ENCODE data around the gene DUSP14.

DNA sequence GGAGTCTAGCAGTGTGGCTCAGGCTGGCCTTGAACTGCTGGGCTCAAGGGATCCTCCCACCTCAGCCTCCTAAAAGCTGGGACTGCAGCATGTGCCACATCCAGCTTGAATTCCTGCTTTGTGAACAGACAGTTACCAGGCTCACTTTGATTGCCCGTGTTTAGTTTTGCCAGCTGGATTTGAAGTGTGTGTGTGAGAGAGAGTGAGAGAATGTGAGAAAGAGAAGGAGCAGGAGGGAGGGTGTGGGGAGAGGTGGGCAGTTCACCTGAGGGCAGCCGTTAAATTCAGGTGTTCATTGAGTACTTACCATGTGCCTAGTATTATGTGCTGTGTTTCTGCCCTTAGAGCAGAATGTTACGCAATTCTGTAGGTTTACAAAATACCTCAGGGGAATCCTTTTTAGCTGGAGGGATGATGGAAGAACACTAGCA, 4.7 kb downstream of the DUSP14 start:
- TF ChIP-seq, protein P1, sequence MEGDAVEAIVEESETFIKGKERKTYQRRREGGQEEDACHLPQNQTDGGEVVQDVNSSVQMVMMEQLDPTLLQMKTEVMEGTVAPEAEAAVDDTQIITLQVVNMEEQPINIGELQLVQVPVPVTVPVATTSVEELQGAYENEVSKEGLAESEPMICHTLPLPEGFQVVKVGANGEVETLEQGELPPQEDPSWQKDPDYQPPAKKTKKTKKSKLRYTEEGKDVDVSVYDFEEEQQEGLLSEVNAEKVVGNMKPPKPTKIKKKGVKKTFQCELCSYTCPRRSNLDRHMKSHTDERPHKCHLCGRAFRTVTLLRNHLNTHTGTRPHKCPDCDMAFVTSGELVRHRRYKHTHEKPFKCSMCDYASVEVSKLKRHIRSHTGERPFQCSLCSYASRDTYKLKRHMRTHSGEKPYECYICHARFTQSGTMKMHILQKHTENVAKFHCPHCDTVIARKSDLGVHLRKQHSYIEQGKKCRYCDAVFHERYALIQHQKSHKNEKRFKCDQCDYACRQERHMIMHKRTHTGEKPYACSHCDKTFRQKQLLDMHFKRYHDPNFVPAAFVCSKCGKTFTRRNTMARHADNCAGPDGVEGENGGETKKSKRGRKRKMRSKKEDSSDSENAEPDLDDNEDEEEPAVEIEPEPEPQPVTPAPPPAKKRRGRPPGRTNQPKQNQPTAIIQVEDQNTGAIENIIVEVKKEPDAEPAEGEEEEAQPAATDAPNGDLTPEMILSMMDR (IDR thresholded peaks at IDR 0.05), result no peak
- TF ChIP-seq POLR2A (IDR thresholded peaks at IDR 0.05), result no peak
